CD14-positive monocyte (primary cell): ENCODE measurements around the gene POU2F2. TPM values are rescaled to one million over a fixed set of nuclear protein-coding genes. Genes with fewer than 3 reads are reported as not detected.
A peak's percentile ranks its signal among the peaks of the same experiment; 100 is the strongest.

Experiments used
- DNase-seq, 3 donors: peaks; one replicate each; pipeline ENCODE4 v3.0.0-alpha.2; 2011 to 2022
- H2AFZ ChIP-seq: 2 replicates; pipeline ENCODE4 v1.6.0; 2012; ENCODE audit warnings: mild to moderate bottlenecking, low read depth, low read length, inconsistent platforms; ENCODE audit not compliant: insufficient read depth, poor library complexity, severe bottlenecking
- H3K27ac ChIP-seq, 2 donors: 1 replicate in 1 of 2; 2 replicates in 1 of 2; pipeline ENCODE4 v1.5.1; 2012 to 2013; ENCODE audit warnings: low read length in 2 of 2, control low read depth in 1 of 2, inconsistent platforms in 1 of 2, low read depth in 1 of 2, mild to moderate bottlenecking in 1 of 2
- H3K27me3 ChIP-seq, 2 donors: one replicate each; pipeline versions ENCODE4 v1.6.0 to v1.6.1; 2011 to 2013; ENCODE audit warnings: low read length in 2 of 2; ENCODE audit not compliant: control insufficient read depth in 2 of 2, insufficient read depth in 2 of 2
- H3K36me3 ChIP-seq, 2 donors: replicated peaks in 1 of 2; 1 replicate in 1 of 2; 2 replicates in 1 of 2; pipeline versions ENCODE4 v1.5.1 to v1.6.1; 2012 to 2013; ENCODE audit warnings: low read length in 2 of 2, control low read depth in 1 of 2, inconsistent platforms in 1 of 2, mild to moderate bottlenecking in 1 of 2; ENCODE audit not compliant: insufficient read depth in 2 of 2, control insufficient read depth in 1 of 2
- H3K4me1 ChIP-seq, 2 donors: 1 replicate in 1 of 2; 2 replicates in 1 of 2; pipeline versions ENCODE4 v1.5.1 to v1.6.1; 2012 to 2013; ENCODE audit warnings: low read length in 2 of 2, control low read depth in 1 of 2, inconsistent platforms in 1 of 2, mild to moderate bottlenecking in 1 of 2, moderate library complexity in 1 of 2; ENCODE audit not compliant: insufficient read depth in 2 of 2, control insufficient read depth in 1 of 2
- H3K4me2 ChIP-seq: replicated peaks from 2 replicates; pipeline ENCODE3; 2012; ENCODE audit warnings: low read length, moderate library complexity, mild to moderate bottlenecking; ENCODE audit not compliant: poor library complexity, severe bottlenecking; ENCODE audit errors: extremely low read depth
- H3K4me3 ChIP-seq, 3 experiments: fragments of 200-600 bp in 1 of 3; sonication (generic) in 1 of 3; replicated peaks in 1 of 3; 1 replicate in 2 of 3; 2 replicates in 1 of 3; pipeline ENCODE4 v1.5.1; 2011 to 2013; ENCODE audit warnings: low read length in 3 of 3, mild to moderate bottlenecking in 3 of 3, control low read depth in 2 of 3, low read depth in 2 of 3, inconsistent platforms in 1 of 3, moderate library complexity in 1 of 3
- H3K79me2 ChIP-seq: 2 replicates; pipeline ENCODE4 v1.6.0; 2012; ENCODE audit warnings: mild to moderate bottlenecking, control low read depth, inconsistent platforms, low read length, moderate library complexity; ENCODE audit not compliant: insufficient read depth
- H3K9ac ChIP-seq: 2 replicates; pipeline ENCODE4 v1.6.0; 2017; ENCODE audit warnings: low read length, mild to moderate bottlenecking; ENCODE audit not compliant: insufficient read depth, poor library complexity, severe bottlenecking
- H3K9me3 ChIP-seq, 2 donors: replicated peaks in 1 of 2; 1 replicate in 1 of 2; 2 replicates in 1 of 2; pipeline versions ENCODE4 v1.5.1 to v1.6.1; 2012 to 2013; ENCODE audit warnings: low read length in 2 of 2, control low read depth in 1 of 2; ENCODE audit not compliant: control insufficient read depth in 1 of 2, insufficient read depth in 1 of 2
- H4K20me1 ChIP-seq: 2 replicates; pipeline ENCODE4 v1.6.0; 2012; ENCODE audit warnings: mild to moderate bottlenecking, low read length, control low read depth, moderate library complexity; ENCODE audit not compliant: insufficient read depth
- H3K27ac Mint-ChIP-seq, 7 donors: one replicate each; pipeline ENCODE4 v1.8.0; 2020; ENCODE audit warnings: mild to moderate bottlenecking in 7 of 7, mixed read lengths in 7 of 7, moderate library complexity in 6 of 7, inconsistent platforms in 2 of 7
- H3K27me3 Mint-ChIP-seq, 3 donors: one replicate each; pipeline ENCODE4 v1.8.0; 2021 to 2022; ENCODE audit warnings: low read depth in 3 of 3, mild to moderate bottlenecking in 3 of 3, mixed read lengths in 3 of 3, moderate library complexity in 3 of 3, inconsistent platforms in 1 of 3
- H3K36me3 Mint-ChIP-seq, 2 donors: one replicate each; pipeline ENCODE4 v1.8.0; 2020; ENCODE audit warnings: mixed read lengths in 2 of 2, inconsistent platforms in 1 of 2, mild to moderate bottlenecking in 1 of 2
- H3K4me1 Mint-ChIP-seq: one replicate; pipeline ENCODE4 v1.8.0; 2020; ENCODE audit warnings: mild to moderate bottlenecking, mixed read lengths
- H3K4me3 Mint-ChIP-seq, 2 donors: one replicate each; pipeline ENCODE4 v1.8.0; 2020; ENCODE audit warnings: mild to moderate bottlenecking in 2 of 2, mixed read lengths in 2 of 2, moderate library complexity in 1 of 2
- H3K9me3 Mint-ChIP-seq, 7 donors: one replicate each; pipeline ENCODE4 v1.8.0; 2020 to 2022; ENCODE audit warnings: mixed read lengths in 7 of 7, mild to moderate bottlenecking in 6 of 7, moderate library complexity in 6 of 7, inconsistent platforms in 2 of 7
- CTCF ChIP-seq: fragments of 200-600 bp; IDR thresholded peaks from one replicate; pipeline ENCODE4 v1.8.0; 2022; ENCODE audit warnings: antibody characterized with exemption, mild to moderate bottlenecking
- WGBS: methylation state at CpG from one replicate; pipeline ENCODE4 v1.1.5; 2013; ENCODE audit warnings: missing lambda C conversion rate; ENCODE audit not compliant: insufficient coverage; 5-methylcytosine and 5-hydroxymethylcytosine counted together
- intact Hi-C, 2 donors: fragments of 100-400 bp; cut with micrococcal nuclease; formaldehyde crosslinking; loops; one replicate each; pipeline versions ENCODE4 v1.15.0 to v1.15.1; 2023
- polyA plus RNA-seq, 3 donors: library from polyadenylated mRNA; depleted of rRNA in 1 of 3; unstranded in 2 of 3; stranded (reverse) in 1 of 3; fragments of 300-500 nt in 2 of 3; fragments of >200 nt in 1 of 3; fragmentation: Illumina TruSeq in 2 of 3; gene quantifications; 1 replicate in 2 of 3; 2 replicates in 1 of 3; pipeline ENCODE4 v1.2.3, GENCODE V29; 2012 to 2021

POU2F2 gene
- polyA plus RNA-seq, 3 donors, result 20.0 to 147 (median 28.2) TPM

- 91% methylated on average over 26 of the region's 28 CpGs for WGBS
- Histone ChIP-seq H3K4me3 (no peak overlapping the region), H3K4me2 (no peak overlapping the region), H3K4me1 (no peaks in the 10 kb centered on the region), H3K27ac (no peak overlapping the region), H3K79me2 (no peaks in the 10 kb centered on the region), H3K27me3 (no peaks in the 10 kb centered on the region), H3K9me3 (no peaks in the 10 kb centered on the region), H4K20me1 (peaks cover 96% of the 10 kb centered on the region), H3K9ac (no peak overlapping the region), H3K36me3 (peaks cover 86 to 97% of the 10 kb centered on the region in 2 donors), H2AFZ (no peak overlapping the region)
- Mint-ChIP-seq H3K36me3 (peaks cover 72 to 94% of the 10 kb centered on the region in 2 donors), H3K27ac (no peak overlapping the region), H3K4me3 (no peak overlapping the region), H3K27me3 (peaks cover 0 to 2% (median 0%) of the 10 kb centered on the region in 3 donors), H3K4me1 (peaks cover 6% of the 10 kb centered on the region), H3K9me3 (no peaks in the 10 kb centered on the region)
- intact Hi-C loops, result no loop called here
- DNase-seq, result no peak
- TF ChIP-seq CTCF, result no peak
Observed at GRCh38 chr19:42095814-42096230, 36.4 kb downstream of the POU2F2 start.

DNA sequence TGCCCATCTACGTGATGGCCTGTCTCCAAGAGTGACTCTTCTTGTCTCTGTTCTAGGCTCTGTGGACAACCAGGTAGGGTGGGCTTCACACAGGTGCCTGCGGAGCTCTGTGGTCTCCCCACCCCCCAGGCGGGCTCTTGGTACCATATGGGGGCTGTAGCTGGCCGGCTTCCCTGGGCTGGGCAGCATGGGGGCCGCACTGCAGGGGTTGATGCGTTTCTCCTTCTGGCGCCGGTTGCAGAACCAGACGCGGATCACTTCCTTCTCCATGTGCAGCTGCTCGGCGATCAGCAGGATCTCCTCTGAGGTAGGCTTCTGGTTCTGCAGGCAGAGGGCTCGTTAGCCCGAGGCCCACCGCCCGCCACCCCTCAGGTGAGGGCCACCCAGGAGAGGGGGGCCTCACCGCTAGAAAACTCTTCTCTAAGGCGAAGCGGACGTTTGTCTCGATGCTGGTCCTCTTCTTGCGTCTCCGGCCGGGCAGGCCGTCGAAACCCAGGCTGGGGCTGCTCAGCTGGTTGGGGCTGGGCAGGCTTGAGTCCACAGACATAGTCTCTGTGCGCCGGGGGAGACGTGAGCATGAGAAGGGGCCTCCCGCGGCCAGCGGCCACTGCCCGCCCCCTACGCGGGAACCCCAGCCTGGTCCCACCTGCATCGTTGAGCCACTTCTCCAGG, 37.0 kb downstream of the POU2F2 start:
- Histone ChIP-seq H3K4me1 (peaks cover 3 to 5% of the 10 kb centered on the region in 2 donors), H4K20me1 (peaks cover 96% of the 10 kb centered on the region), H3K36me3 (peaks cover 85 to 97% of the 10 kb centered on the region in 2 donors), H3K4me2 (no peak overlapping the region), H3K27me3 (no peaks in the 10 kb centered on the region), H3K9me3 (no peaks in the 10 kb centered on the region), H3K79me2 (no peaks in the 10 kb centered on the region), H2AFZ (no peak overlapping the region), H3K9ac (no peak overlapping the region), H3K4me3 (no peak overlapping the region), H3K27ac (peak overlapping the region in 1 of 2 donors; percentile 8)
- no peak for DNase-seq
- no peak for TF ChIP-seq CTCF
- no peaks in the 10 kb centered on the region for H3K9me3 Mint-ChIP-seq
- no peak overlapping the region for H3K27ac Mint-ChIP-seq
- H3K36me3 Mint-ChIP-seq, result peaks cover 73 to 92% of the 10 kb centered on the region in 2 donors
- peaks cover 10% of the 10 kb centered on the region for H3K4me1 Mint-ChIP-seq
- WGBS, result 90% methylated on average over 34 of the region's 36 CpGs
- H3K27me3 Mint-ChIP-seq, result peaks cover 0 to 3% (median 2%) of the 10 kb centered on the region in 3 donors
- H3K4me3 Mint-ChIP-seq, result no peak overlapping the region
- intact Hi-C loops, result no loop called here
